ENCODE data around the gene PCYT1B. TPM values are rescaled to one million over a fixed set of nuclear protein-coding genes. Genes with fewer than 3 reads are reported as not detected.

Gene PCYT1B
- total and polyA plus RNA-seq, 2 experiments from 2014 or later = 5.8 to 14.6 TPM

DNA sequence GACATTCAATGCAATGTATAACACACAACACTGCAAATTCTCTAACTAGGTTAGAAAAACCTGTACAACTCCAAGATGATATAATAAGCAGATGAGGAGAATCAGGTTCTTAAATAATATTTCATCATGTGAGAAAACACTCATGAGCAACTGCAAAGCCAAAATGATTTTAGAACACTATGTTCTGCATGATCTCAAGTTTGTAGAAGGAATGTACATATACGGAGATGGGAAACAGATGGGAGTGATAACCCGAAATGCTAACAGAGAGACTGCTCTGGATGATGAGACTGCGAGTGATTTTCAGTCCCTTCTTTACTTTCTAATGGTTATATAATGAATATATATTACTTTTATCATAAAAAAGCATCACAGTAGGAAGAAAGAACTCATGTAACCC lies 80.9 kb downstream of the PCYT1B start:
- Histone ChIP-seq H3K9me2 (ENCODE audit: insufficient read depth) (no peaks in the 10 kb centered on the region), H3K4me1 (ENCODE audit: insufficient read depth) (no peaks in the 10 kb centered on the region), H3K4me3 (no peak overlapping the region), H2AFZ (no peak overlapping the region), H3K27me3 (ENCODE audit: insufficient read depth) (no peaks in the 10 kb centered on the region), H3K27ac (ENCODE audit: low read depth) (no peak overlapping the region), H3K79me2 (replicated peaks; ENCODE audit: insufficient read depth) (no peaks in the 10 kb centered on the region), H3K4me2 (no peak overlapping the region), H3K36me3 (ENCODE audit: insufficient read depth) (no peaks in the 10 kb centered on the region), H4K20me1 (replicated peaks; ENCODE audit: insufficient read depth) (no peaks in the 10 kb centered on the region), H3F3A (replicated peaks; ENCODE audit: low read depth) (no peaks in the 10 kb centered on the region)
- no peak for DNase-seq (ENCODE audit: low spot score)
- no peaks in the 10 kb centered on the region for H3K9me3 Mint-ChIP-seq
- TF ChIP-seq EZH2 (IDR thresholded peaks at IDR 0.05; ENCODE audit: low read depth, unreplicated experiment) = no peak
- no peak for TF ChIP-seq ZNF114 (CRISPR knock-in tag; IDR thresholded peaks at IDR 0.05)
- no peak for TF ChIP-seq REST (IDR thresholded peaks at IDR 0.05; ENCODE audit: unreplicated experiment)
- TF ChIP-seq POLR2AphosphoS5 (IDR thresholded peaks at IDR 0.05; ENCODE audit: low read depth) = no peak
- H3K27ac Mint-ChIP-seq = no peak overlapping the region
- peaks cover 14% of the 10 kb centered on the region; the same call in 2 of the 3 replicates for H3K36me3 Mint-ChIP-seq (ENCODE audit: low read depth)
- H3K4me3 Mint-ChIP-seq = no peak overlapping the region
- ATAC-seq = no peak
- no peaks in the 10 kb centered on the region for H3K4me1 Mint-ChIP-seq
- H3K27me3 Mint-ChIP-seq (ENCODE audit: insufficient read depth, low read depth, poor library complexity) = no peaks in the 10 kb centered on the region

GRCh38 chrX:24563291-24564010 lies 83.7 kb downstream of the PCYT1B start:
- H3K27me3 Mint-ChIP-seq (ENCODE audit: insufficient read depth, low read depth, poor library complexity) = no peaks in the 10 kb centered on the region
- Histone ChIP-seq H3K36me3 (ENCODE audit: insufficient read depth) (no peaks in the 10 kb centered on the region), H2AFZ (no peak overlapping the region), H3F3A (replicated peaks; ENCODE audit: low read depth) (no peaks in the 10 kb centered on the region), H3K4me2 (no peak overlapping the region), H4K20me1 (replicated peaks; ENCODE audit: insufficient read depth) (no peaks in the 10 kb centered on the region), H3K27me3 (ENCODE audit: insufficient read depth) (no peaks in the 10 kb centered on the region), H3K9me2 (ENCODE audit: insufficient read depth) (no peaks in the 10 kb centered on the region), H3K79me2 (replicated peaks; ENCODE audit: insufficient read depth) (no peaks in the 10 kb centered on the region), H3K4me1 (ENCODE audit: insufficient read depth) (no peaks in the 10 kb centered on the region), H3K27ac (ENCODE audit: low read depth) (no peak overlapping the region), H3K4me3 (no peak overlapping the region)
- no peaks in the 10 kb centered on the region for H3K4me1 Mint-ChIP-seq
- ATAC-seq (no peak), DNase-seq (ENCODE audit: low spot score) (no peak)
- H3K36me3 Mint-ChIP-seq (ENCODE audit: low read depth) = peaks cover 8% of the 10 kb centered on the region; the same call in 2 of the 3 replicates
- no peak overlapping the region for H3K27ac Mint-ChIP-seq
- H3K9me3 Mint-ChIP-seq = no peaks in the 10 kb centered on the region
- no peak overlapping the region for H3K4me3 Mint-ChIP-seq
- TF ChIP-seq JUNB (IDR thresholded peaks at IDR 0.05; ENCODE audit: unreplicated experiment) (no peak), EZH2phosphoT487 (IDR thresholded peaks at IDR 0.05; ENCODE audit: unreplicated experiment) (no peak)
- TF ChIP-seq, protein P1, sequence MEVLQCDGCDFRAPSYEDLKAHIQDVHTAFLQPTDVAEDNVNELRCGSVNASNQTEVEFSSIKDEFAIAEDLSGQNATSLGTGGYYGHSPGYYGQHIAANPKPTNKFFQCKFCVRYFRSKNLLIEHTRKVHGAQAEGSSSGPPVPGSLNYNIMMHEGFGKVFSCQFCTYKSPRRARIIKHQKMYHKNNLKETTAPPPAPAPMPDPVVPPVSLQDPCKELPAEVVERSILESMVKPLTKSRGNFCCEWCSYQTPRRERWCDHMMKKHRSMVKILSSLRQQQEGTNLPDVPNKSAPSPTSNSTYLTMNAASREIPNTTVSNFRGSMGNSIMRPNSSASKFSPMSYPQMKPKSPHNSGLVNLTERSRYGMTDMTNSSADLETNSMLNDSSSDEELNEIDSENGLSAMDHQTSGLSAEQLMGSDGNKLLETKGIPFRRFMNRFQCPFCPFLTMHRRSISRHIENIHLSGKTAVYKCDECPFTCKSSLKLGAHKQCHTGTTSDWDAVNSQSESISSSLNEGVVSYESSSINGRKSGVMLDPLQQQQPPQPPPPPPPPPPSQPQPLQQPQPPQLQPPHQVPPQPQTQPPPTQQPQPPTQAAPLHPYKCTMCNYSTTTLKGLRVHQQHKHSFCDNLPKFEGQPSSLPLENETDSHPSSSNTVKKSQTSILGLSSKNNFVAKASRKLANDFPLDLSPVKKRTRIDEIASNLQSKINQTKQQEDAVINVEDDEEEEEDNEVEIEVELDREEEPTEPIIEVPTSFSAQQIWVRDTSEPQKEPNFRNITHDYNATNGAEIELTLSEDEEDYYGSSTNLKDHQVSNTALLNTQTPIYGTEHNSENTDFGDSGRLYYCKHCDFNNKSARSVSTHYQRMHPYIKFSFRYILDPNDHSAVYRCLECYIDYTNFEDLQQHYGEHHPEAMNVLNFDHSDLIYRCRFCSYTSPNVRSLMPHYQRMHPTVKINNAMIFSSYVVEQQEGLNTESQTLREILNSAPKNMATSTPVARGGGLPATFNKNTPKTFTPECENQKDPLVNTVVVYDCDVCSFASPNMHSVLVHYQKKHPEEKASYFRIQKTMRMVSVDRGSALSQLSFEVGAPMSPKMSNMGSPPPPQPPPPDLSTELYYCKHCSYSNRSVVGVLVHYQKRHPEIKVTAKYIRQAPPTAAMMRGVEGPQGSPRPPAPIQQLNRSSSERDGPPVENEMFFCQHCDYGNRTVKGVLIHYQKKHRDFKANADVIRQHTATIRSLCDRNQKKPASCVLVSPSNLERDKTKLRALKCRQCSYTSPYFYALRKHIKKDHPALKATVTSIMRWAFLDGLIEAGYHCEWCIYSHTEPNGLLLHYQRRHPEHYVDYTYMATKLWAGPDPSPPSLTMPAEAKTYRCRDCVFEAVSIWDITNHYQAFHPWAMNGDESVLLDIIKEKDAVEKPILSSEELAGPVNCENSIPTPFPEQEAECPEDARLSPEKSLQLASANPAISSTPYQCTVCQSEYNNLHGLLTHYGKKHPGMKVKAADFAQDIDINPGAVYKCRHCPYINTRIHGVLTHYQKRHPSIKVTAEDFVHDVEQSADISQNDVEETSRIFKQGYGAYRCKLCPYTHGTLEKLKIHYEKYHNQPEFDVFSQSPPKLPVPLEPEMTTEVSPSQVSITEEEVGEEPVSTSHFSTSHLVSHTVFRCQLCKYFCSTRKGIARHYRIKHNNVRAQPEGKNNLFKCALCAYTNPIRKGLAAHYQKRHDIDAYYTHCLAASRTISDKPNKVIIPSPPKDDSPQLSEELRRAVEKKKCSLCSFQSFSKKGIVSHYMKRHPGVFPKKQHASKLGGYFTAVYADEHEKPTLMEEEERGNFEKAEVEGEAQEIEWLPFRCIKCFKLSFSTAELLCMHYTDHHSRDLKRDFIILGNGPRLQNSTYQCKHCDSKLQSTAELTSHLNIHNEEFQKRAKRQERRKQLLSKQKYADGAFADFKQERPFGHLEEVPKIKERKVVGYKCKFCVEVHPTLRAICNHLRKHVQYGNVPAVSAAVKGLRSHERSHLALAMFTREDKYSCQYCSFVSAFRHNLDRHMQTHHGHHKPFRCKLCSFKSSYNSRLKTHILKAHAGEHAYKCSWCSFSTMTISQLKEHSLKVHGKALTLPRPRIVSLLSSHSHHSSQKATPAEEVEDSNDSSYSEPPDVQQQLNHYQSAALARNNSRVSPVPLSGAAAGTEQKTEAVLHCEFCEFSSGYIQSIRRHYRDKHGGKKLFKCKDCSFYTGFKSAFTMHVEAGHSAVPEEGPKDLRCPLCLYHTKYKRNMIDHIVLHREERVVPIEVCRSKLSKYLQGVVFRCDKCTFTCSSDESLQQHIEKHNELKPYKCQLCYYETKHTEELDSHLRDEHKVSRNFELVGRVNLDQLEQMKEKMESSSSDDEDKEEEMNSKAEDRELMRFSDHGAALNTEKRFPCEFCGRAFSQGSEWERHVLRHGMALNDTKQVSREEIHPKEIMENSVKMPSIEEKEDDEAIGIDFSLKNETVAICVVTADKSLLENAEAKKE (CRISPR knock-in tag; IDR thresholded peaks at IDR 0.05) = no peak
- TF ChIP-seq, protein P2, sequence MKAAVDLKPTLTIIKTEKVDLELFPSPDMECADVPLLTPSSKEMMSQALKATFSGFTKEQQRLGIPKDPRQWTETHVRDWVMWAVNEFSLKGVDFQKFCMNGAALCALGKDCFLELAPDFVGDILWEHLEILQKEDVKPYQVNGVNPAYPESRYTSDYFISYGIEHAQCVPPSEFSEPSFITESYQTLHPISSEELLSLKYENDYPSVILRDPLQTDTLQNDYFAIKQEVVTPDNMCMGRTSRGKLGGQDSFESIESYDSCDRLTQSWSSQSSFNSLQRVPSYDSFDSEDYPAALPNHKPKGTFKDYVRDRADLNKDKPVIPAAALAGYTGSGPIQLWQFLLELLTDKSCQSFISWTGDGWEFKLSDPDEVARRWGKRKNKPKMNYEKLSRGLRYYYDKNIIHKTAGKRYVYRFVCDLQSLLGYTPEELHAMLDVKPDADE (IDR thresholded peaks at IDR 0.05) = no peak

All from GM23338 (cell line).